Measurements from ENCODE around the gene EPB41L1.

The EPB41L1 gene

GRCh38 chr20:36228770-36229169, 74.2 kb downstream of the EPB41L1 start:
- POLR2A ChIA-PET (ENCODE audit: low non-redundant PET): no interaction called here
- CTCF ChIA-PET: interaction anchor here (0.6 to 1.2 kb wide), 3 partner anchors 26 to 373 kb away, joined by 3 to 5 read pairs (median 4); no protein-coding TSS in a partner anchor
- TF ChIP-seq, protein P1, sequence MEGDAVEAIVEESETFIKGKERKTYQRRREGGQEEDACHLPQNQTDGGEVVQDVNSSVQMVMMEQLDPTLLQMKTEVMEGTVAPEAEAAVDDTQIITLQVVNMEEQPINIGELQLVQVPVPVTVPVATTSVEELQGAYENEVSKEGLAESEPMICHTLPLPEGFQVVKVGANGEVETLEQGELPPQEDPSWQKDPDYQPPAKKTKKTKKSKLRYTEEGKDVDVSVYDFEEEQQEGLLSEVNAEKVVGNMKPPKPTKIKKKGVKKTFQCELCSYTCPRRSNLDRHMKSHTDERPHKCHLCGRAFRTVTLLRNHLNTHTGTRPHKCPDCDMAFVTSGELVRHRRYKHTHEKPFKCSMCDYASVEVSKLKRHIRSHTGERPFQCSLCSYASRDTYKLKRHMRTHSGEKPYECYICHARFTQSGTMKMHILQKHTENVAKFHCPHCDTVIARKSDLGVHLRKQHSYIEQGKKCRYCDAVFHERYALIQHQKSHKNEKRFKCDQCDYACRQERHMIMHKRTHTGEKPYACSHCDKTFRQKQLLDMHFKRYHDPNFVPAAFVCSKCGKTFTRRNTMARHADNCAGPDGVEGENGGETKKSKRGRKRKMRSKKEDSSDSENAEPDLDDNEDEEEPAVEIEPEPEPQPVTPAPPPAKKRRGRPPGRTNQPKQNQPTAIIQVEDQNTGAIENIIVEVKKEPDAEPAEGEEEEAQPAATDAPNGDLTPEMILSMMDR (conservative IDR thresholded peaks at IDR 0.05; ENCODE audit: low read depth): no peak
- H3K27ac ChIP-seq: no peak overlapping the region
- DNase-seq (ENCODE audit: low spot score): no peak

GRCh38 chr20:36230019-36230418, 75.5 kb downstream of the EPB41L1 start:
- ChIA-PET CTCF (interaction anchor here (2.2 kb wide), 1 partner anchor 209 kb away, joined by 5 read pairs; no protein-coding TSS in a partner anchor), POLR2A (ENCODE audit: low non-redundant PET) (no interaction called here)
- DNase-seq (ENCODE audit: low spot score): no peak
- TF ChIP-seq, protein P1 (conservative IDR thresholded peaks at IDR 0.05; ENCODE audit: low read depth): no peak
- no peak overlapping the region for H3K27ac ChIP-seq

DNA sequence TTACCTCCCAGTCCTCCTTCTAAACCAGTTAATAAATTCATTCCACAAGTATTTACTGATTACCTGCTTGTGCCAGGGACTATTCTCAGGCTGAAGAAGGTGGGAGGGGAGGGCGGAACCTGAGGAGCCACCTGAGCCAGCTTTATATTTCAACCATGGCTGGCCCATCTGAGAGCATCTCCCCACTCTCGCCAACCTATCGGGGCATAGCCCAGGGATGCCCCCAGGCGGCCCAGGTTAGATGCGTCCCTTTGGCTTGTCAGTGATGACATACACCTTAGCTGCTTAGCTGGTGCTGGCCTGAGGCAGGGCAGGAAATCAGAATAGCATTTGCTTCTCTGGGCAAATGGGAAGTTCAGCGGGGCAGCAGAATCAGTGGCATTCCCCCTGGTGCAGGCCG, 76.8 kb downstream of the EPB41L1 start:
- POLR2A ChIA-PET (ENCODE audit: low non-redundant PET): interaction anchor here (0.7 kb wide), 1 partner anchor 954 kb away, joined by 3 read pairs; no protein-coding TSS in a partner anchor
- TF ChIP-seq, protein P1 (conservative IDR thresholded peaks at IDR 0.05; ENCODE audit: low read depth): no peak
- CTCF ChIA-PET: interaction anchor here (0.5 to 2.2 kb wide), 5 partner anchors 12 to 620 kb away, joined by 3 to 7 read pairs (median 5); no protein-coding TSS in a partner anchor
- no peak overlapping the region for H3K27ac ChIP-seq
- DNase-seq (ENCODE audit: low spot score): no peak

- no peak overlapping the region for H3K27ac ChIP-seq
- no peak for DNase-seq (ENCODE audit: low spot score)
- TF ChIP-seq, protein P1 (conservative IDR thresholded peaks at IDR 0.05; ENCODE audit: low read depth): no peak
- ChIA-PET CTCF (interaction anchor here (0.6 to 2.8 kb wide), 3 partner anchors 32 to 358 kb away, joined by 3 to 13 read pairs (median 5); no protein-coding TSS in a partner anchor), POLR2A (ENCODE audit: low non-redundant PET) (no interaction called here)
These were observed 80.3 kb downstream of the EPB41L1 start for GRCh38 chr20:36234771-36235320.

DNA sequence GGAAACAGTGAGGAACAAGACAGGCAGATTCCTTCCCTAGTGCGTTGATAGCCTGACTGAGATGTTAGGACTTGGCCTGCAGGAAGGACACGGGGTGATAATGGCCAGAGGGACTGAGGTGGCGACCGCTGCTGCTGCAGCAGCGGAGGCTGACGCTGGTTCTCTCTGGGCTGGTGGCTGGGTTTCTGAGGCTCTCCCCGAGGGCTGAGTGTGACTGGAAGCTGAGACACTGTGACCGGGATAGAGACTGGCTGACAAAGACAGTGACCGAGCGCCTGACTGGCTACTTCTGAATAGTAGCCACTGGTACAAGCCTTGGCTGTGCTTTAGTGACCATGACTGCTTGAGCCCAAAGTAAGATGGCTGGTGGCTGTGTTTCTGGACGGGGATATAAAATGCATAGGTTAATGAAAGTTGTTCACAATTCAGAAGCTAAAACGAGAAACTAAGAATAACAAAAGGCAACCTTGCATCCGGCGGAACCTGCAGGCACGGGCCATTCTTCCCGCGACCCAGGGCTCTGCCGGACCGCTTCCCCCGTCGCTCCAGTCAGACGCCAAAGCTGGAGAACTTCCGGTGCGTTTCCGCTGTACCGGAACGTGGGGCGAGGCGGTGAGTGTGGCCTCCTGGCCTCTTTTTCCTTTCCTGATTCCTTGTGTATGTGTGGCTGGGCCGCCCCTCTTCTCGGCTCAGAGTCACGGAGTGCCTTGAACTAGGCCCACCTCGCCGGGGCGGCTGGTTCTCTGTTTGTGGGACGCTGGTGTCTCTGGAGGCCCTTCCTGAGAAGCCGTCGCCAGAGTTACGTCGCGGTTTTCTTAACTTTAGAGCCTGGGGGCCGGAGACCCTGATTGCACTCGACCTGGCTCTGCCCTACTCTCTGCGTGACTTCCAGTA, 81.6 kb downstream of the EPB41L1 start, which contains the start of gene AAR2:
AAR2 (plus strand) TSS at position 587 of the 894 bp plus-strand sequence. CDS start 3,391 bp downstream, outside the sequence.
- H3K27ac ChIP-seq: peak within 1 kb of the TSS; percentile 75
- peak; percentile 89 for DNase-seq (ENCODE audit: low spot score)
- CTCF ChIA-PET: interaction anchor here (0.5 to 2.8 kb wide), 3 partner anchors 34 to 203 kb away, joined by 3 to 15 read pairs (median 13); no protein-coding TSS in a partner anchor
- POLR2A ChIA-PET (ENCODE audit: low non-redundant PET): interaction anchor here (0.6 kb wide), 2 partner anchors 93 to 419 kb away, joined by 3 read pairs; no protein-coding TSS in a partner anchor
- TF ChIP-seq, protein P1 (conservative IDR thresholded peaks at IDR 0.05; ENCODE audit: low read depth): no peak

DNA sequence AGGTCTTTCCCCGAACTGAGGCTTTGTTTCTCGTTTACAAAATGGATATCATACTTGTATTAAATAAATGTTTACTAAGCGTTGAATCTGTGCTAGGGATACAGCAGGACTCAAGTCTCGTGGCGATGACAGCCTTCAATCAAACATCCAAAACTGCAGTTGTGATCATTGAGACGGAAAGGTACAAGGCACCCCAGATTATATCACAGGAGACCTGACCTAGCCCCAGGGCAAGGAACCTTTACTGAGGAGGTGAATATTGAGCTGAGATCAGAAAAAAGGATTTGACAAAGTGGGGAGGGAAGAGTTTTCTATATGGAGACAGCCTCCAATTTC, 82.2 kb downstream of the EPB41L1 start:
- peak overlapping the region; percentile 75 for H3K27ac ChIP-seq
- POLR2A ChIA-PET (ENCODE audit: low non-redundant PET): no interaction called here
- CTCF ChIA-PET: interaction anchor here (0.6 to 2.8 kb wide), 7 partner anchors 34 to 246 kb away, joined by 3 to 15 read pairs (median 5); no protein-coding TSS in a partner anchor
- DNase-seq (ENCODE audit: low spot score): no peak
- TF ChIP-seq, protein P1 (conservative IDR thresholded peaks at IDR 0.05; ENCODE audit: low read depth): no peak

Data from RWPE1 (cell line).